T47D (cell line): Measurements from ENCODE around the gene SPATA24.

Experiments used
- DNase-seq, 2 experiments: peaks; one replicate each; pipeline versions ENCODE4 v3.0.0 to v3.0.0-alpha.2; 2011 to 2012; ENCODE audit warnings: low read depth in 1 of 2, low spot score in 1 of 2
- JUND ChIP-seq: IDR thresholded peaks from 2 replicates; pipeline ENCODE4 v1.6.1; 2012; ENCODE audit warnings: low read depth
- in situ Hi-C: cut with HindIII; loops from 2 replicates; pipeline ENCODE4 v1.10.0; 2016; ENCODE audit warnings: low sequenced_read_pairs, low pct_unique_long_range_greater_than_20kb

The SPATA24 gene

DNA sequence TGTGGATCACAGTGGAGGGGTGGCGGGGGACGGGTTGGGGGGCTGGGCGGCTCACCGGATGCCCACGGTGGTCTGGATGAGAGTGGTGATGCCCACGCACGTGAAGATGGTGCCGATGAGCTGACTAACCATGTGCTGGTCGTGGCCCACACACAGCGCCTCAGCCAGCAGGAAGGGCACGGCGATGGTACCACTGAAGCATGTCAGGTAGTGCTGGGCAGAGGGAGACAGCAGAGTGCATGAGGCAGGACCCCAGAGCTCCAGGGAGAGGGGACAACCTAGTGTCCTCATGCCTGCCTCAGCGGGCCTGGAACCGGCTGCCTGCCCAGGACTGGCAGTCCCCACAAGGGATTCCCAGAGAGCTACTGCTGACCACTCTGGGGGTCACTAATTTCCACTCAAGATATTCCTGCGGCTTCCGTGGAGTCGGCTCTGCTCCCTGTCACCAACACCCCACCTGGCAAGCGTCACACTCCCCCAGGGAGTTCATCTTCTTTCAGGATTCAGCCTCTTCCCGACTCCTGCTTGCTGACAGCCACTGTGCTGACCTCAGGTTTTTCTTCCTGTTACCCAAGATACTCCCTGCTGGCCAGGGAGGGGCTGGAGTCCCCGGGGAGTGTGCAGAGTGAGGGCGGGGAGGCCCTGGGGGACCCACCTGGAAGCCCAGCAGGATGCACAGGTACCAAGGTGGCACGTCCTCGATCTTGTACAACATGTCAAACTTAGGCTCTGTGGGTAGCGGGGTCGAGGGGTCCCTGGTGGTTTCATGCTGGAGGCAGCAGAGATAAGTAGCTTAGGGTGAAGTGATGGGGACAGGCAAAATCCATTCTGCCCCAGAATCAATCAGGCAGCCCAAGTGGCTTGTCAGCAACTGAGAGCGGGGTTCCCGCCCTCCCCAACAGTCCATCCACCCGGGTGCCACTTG is 21.8 kb downstream of the SPATA24 start:
- in situ Hi-C loops, result no loop called here
- DNase-seq, result no peak
- no peak for TF ChIP-seq JUND

DNA sequence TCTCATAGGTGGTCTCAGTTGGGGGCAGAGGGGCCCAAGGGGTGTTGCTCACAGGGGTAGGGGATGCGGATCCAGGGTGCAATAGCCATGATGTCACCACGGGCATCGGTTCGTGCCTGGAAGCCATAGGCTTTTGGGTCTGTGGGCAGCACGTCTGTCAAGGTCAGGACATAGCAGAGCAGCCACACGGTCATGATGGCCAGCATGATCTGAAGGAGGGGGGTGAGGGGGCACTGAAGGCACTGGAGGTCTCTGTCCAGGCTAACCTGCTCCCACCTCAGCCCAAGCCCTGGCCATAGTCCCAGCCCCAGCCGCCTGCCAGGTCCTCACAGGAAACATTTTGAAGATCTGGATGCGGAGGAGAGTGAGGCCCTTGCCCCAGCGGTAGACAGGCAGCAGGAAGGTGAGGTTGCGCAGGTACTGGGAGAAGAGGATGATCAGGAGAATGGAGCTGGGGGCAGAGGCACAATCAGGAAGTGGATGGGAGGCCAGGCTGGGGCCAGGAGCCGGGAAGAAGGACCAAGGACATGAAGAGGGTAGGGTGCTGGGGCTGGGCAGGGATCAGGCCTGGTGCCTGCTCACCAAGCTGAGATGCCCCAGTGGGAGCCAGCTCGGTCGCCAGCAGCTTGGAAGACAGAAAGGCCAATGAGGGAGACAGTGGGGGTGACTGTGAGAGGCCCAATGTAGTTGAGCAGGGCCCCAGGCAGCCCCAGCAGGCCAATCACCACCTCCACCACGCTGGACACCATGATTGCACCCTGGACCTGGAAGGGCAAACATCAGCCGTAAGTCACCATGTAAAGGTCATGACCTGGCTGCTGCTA is 24.1 kb downstream of the SPATA24 start:
- in situ Hi-C loops, result no loop called here
- TF ChIP-seq JUND, result no peak

DNA sequence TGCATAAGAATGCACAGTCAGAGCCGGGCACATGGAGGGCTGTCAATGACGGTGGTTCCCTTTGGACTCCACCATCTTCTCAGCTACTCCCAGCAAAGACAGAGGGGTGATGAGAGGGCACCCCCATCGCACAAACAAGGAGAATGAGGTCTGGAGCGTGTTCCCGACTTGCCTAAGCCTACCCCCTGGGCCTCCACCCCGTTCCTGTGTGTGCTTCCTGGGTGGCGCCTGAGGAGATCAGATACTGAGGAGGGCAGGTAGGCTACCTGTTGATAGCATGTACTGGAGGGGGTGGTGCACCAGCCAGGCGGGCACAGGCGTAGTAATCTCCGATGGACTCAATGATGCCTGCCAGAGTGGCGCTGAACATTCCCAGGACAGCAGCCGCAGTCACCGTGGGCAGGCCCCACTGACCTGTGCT is 24.9 kb downstream of the SPATA24 start:
- in situ Hi-C loops, result no loop called here
- no peak for TF ChIP-seq JUND

More for the DNA sequence above, 24.1 kb downstream of the SPATA24 start:
- DNase-seq, result no peak

DNA sequence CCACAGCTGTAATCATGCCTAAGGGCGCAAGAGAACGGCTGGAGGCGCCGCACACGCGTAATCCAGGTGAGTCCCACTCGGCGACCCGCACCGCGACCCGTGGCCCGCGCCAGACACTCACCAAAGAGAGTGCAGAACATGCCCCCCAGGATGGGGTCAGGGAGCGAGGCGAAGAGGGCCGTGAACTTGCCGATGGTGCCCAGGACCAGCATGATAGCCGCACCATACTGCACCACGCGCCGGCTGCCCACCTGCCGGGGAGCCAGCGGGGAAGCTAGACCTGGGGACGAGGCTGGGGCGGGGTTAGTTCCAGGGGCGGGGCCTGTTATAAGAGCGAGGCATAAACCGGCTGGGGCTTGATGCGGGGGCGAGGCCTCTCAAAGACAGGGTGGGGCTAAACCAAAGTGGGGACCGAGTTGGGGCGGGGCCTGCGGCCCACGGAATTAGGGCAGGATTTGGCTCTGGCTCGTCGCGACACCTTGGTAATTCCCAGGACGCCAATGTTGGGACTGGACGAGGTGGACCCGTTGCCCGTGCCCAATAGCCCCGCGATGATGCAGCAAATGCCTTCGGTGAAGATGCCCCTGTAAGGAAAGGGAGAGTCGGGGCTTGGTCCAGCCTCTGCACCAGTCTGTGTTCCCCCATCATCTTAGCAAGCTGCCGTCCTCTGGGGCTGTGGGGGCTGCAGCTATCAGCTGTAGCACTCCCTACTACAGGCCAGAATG is 25.6 kb downstream of the SPATA24 start:
- DNase-seq, result no peak
- no peak for TF ChIP-seq JUND

More for the DNA sequence above, 24.9 kb downstream of the SPATA24 start:
- no peak for DNase-seq

DNA sequence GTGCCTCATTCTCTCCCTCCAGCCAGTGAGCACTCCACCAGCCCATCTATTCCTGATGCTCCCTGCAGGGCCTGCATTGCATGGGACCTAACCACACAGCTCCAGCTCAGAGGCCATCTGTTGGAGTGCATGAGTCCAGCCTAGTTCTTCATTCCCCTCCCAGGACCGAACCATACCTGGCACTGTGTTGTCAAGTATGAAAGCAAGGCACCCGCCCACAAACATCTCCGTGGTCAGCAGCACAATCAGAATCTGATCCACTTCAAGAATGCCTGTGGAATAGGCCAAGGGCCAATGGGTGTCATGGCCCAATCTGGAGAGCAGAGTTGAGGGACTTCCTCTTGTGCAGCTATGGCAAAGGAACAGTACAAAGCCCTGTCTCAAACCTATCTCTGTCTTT is 26.7 kb downstream of the SPATA24 start:
- in situ Hi-C loops, result no loop called here
- TF ChIP-seq JUND, result no peak
- DNase-seq, result no peak

More for the DNA sequence above, 25.6 kb downstream of the SPATA24 start:
- in situ Hi-C loops, result no loop called here

DNA sequence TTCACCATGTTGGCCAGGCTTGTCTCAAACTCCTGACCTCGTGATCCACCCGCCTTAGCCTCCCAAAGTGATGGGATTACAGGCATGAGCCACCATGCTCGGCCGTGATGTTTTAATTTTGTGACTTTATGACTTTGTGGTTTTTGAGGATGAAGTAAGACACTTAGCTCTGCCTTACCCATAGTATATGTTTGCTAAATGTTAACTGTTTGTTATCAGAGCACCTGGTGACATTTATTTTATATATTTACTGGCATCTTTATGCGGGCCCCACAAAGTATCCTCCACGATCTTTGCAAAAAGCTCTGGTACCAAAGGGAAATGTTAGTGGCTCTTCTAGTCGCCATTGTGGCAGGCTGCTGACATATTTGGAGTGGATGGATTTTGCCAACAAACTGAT is 27.5 kb downstream of the SPATA24 start:
- in situ Hi-C loops, result no loop called here
- TF ChIP-seq JUND, result no peak
- no peak for DNase-seq

DNA sequence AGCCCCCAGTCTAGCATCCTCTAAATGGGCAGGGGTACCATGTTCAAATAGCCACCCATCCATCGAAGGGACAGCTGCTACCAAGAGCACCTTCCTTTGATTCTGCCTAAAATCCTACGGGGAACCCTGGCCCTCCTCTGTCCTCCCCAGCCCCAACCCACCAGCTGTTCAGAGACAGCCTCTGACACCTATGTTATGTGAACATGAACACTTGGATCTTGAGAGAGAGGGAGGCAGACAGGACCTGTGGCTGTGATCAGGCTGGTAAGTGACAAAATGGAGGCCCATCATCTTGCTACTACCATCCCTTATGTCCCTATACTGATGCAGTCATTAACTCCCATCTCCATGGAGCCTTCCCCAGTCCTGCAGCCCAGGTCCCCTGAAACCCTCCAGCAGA is 29.0 kb downstream of the SPATA24 start:
- no peak for TF ChIP-seq JUND
- no peak for DNase-seq
- in situ Hi-C loops, result no loop called here

DNA sequence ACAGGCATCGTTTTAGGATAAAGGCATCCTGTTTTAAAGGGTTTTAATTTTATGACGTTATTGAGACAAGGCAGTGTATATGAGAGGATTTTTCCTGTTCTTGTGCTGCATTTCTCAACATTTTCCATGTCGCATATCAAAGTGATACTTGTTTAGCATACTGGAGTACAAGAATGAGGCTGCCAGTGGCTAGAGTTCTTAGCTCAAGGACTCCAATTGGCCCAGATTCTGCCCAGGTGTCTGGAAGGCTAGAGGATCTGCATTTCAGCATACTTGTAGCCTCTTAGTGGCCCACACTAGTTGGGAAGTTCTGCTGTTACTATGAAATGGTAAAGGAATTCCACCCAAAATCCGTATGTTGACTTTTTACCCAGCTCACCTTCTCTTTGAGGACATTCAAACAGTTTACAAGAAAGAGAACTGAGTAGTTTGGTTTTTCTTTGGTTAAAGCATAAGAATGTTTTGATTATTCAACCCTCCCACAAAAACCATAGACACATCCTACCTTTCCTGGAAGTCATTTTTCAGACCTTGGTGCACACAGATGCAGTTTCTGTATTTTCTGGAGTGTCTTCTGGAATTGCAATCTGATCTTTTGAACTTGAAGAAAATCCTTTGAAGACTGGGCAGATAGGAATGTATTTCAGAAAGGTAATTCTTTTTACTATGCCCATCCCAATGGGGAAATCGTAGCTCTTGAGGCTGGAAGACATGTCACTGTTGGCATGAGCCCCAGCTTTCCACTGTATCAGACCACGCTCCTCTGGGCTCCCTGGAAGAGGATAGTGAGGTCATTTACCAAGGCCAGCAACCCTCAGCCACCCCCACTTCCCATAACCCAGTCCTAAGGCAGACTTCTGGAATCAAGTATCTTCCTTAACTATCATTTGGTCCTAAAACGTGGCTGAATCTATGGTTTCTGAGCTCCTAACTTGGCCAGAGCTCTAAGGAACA is 32.1 kb downstream of the SPATA24 start:
- no peak for DNase-seq
- in situ Hi-C loops, result no loop called here
- no peak for TF ChIP-seq JUND

DNA sequence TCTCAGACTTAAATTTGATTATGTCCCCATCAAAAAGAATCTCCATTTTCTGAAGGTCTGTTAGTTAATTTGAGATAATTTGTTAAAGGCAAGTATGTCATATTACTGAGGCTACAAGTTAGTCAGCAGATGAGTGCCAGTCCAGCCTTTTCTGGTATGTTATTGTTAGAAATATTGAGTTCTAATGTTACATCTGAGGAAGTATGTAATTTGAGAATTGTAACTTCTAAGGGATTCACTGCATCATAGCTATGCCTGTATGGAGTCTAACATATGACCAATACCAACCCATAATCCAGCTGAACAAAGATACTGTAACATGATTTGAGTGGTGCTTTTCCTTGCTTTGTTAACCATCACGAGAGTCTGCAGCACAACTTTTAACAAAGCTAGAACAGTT is 34.7 kb downstream of the SPATA24 start:
- no peak for DNase-seq
- TF ChIP-seq JUND, result no peak
- in situ Hi-C loops, result no loop called here

DNA sequence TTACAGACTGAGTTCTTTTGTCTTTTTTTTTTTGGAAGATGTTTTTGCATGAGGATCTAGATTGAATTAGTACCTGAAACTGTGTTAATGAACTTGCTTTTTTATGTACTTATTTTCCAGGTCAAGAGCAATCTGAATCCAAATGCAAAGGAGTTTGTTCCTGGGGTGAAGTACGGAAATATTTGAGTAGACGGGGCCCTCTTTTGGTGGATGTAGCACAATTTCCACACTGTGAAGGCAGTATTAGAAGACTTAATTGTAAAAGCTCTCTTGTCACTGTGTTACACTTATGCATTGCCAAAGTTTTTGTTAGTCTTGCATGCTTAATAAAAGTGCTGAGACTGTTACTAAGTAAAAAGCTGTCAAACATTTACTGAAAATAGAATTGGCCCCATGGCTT is 35.3 kb downstream of the SPATA24 start:
- no peak for DNase-seq
- TF ChIP-seq JUND, result no peak
- in situ Hi-C loops, result no loop called here

DNA sequence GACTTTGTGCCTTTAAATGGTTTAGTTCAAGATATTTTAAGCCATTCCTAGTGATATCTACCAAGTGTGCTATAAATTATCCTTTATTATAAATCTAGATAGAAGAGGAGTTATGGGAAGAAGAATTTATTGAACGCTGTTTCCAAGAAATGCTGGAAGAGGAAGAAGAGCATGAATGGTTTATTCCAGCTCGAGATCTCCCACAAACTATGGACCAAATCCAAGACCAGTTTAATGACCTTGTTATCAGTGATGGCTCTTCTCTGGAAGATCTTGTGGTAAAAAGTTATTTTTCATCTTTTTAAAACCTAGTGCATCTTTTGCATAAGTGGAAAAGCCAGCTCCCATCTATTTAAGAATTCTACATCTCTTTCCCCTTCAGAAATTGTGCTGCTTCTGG is 39.4 kb downstream of the SPATA24 start:
- TF ChIP-seq JUND, result no peak
- in situ Hi-C loops, result no loop called here

More for the DNA sequence above, 39.4 kb downstream of the SPATA24 start:
- no peak for DNase-seq
